K562 (cell line): ENCODE results near the gene FMNL1. TPM values are rescaled to one million over a fixed set of nuclear protein-coding genes. Genes with fewer than 3 reads are reported as not detected.

Source experiments
- ATAC-seq: fragments of 200-7000 bp; cut with Tn5 transposase; 3 replicates; pipeline ENCODE4 v1.9.1; 2020; ENCODE audit warnings: moderate library complexity
- BruUV-seq: library from RNA; stranded (reverse); fragments of 400-500 nt; replicated peaks from 2 replicates; lab custom pipeline; 2021; lab: Mats Ljungman, UMichigan
- CTCF ChIA-PET: fragments of 300-600 bp; formaldehyde crosslinking; extraction: SDS; loops from one replicate; lab custom pipeline; 2021; ENCODE audit warnings: low intra/inter-chr PET ratio; lab: Yijun Ruan, JAX
- POLR2A ChIA-PET: fragments of 300-600, 350-650 bp; sonication (Branson Sonifier 250); formaldehyde crosslinking; extraction: SDS; loops from one replicate; lab custom pipeline; 2021; ENCODE audit warnings: antibody characterized with exemption, inconsistent platforms; lab: Yijun Ruan, JAX
- DNase-seq, 4 experiments: peaks; one replicate each; pipeline versions ENCODE4 v3.0.0 to v3.0.0-alpha.2; 2011 to 2018; ENCODE audit warnings: low spot score in 3 of 4, mixed read lengths in 3 of 4; ENCODE audit errors: extremely low read depth in 1 of 4
- FAIRE-seq: peaks from 2 replicates; lab custom pipeline; 2011; peaks lifted over from hg19 to GRCh38; lab: Jason Lieb, UNC
- H2AFZ ChIP-seq: 2 replicates; pipeline ENCODE4 v1.6.0; 2011; ENCODE audit warnings: low read depth, low read length, control low read depth, inconsistent platforms
- H3K27ac ChIP-seq: fragments of 200-600 bp; 3 replicates; pipeline ENCODE4 v1.8.0; 2011; ENCODE audit warnings: low read depth, mild to moderate bottlenecking, control low read depth, inconsistent platforms, low read length, moderate library complexity, mixed read lengths; ENCODE audit errors: extremely low read depth
- H3K27me3 ChIP-seq, 2 experiments: fragments of 300-600 bp in 1 of 2; 2 replicates in 1 of 2; 3 replicates in 1 of 2; pipeline versions ENCODE4 v1.6.0 to v1.8.0; 2011; ENCODE audit warnings: inconsistent platforms in 2 of 2, low read length in 2 of 2, mild to moderate bottlenecking in 1 of 2, mixed read lengths in 1 of 2, moderate library complexity in 1 of 2; ENCODE audit not compliant: control insufficient read depth in 2 of 2, insufficient read depth in 2 of 2
- H3K36me3 ChIP-seq: fragments of 300-600 bp; 3 replicates; pipeline ENCODE4 v1.8.0; 2011; ENCODE audit warnings: mild to moderate bottlenecking, low read length, inconsistent platforms; ENCODE audit not compliant: control insufficient read depth, insufficient read depth
- H3K4me1 ChIP-seq, 2 experiments: fragments of 200-600 bp in 1 of 2; replicated peaks in 1 of 2; 2 replicates in 1 of 2; 3 replicates in 1 of 2; pipeline versions ENCODE4 v1.5.1 to v1.8.0; 2011; ENCODE audit warnings: inconsistent platforms in 2 of 2, low read length in 2 of 2, mild to moderate bottlenecking in 1 of 2, mixed read lengths in 1 of 2, moderate library complexity in 1 of 2; ENCODE audit not compliant: control insufficient read depth in 2 of 2, insufficient read depth in 2 of 2
- H3K4me2 ChIP-seq: 2 replicates; pipeline ENCODE4 v1.6.1; 2011; ENCODE audit warnings: low read length, control low read depth, inconsistent platforms, mixed read lengths; ENCODE audit not compliant: insufficient read depth
- H3K4me3 ChIP-seq: fragments of 200-600 bp; sonication (generic), shearing (Covaris generic); 2 replicates; pipeline ENCODE4 v1.5.1; 2016; ENCODE audit warnings: control low read depth, inconsistent platforms
- H3K79me2 ChIP-seq: fragments of 200-600 bp; 3 replicates; pipeline ENCODE4 v1.8.0; 2011; ENCODE audit warnings: low read length, inconsistent platforms; ENCODE audit not compliant: control insufficient read depth, insufficient read depth
- H3K9ac ChIP-seq, 2 experiments: 2 replicates each; pipeline versions ENCODE4 v1.6.0 to v1.6.1; 2011; ENCODE audit warnings: low read depth in 2 of 2, low read length in 2 of 2, control low read depth in 1 of 2, inconsistent platforms in 1 of 2, mild to moderate bottlenecking in 1 of 2, mixed read lengths in 1 of 2; ENCODE audit not compliant: insufficient read depth in 1 of 2
- H3K9me1 ChIP-seq: one replicate; pipeline ENCODE4 v1.6.0; 2011; ENCODE audit warnings: inconsistent platforms, mild to moderate bottlenecking, low read length, moderate library complexity; ENCODE audit not compliant: control insufficient read depth, insufficient read depth
- H3K9me3 ChIP-seq: replicated peaks from 2 replicates; pipeline ENCODE4 v1.5.1; 2011; ENCODE audit warnings: low read depth, low read length, inconsistent platforms; ENCODE audit not compliant: control insufficient read depth, insufficient read depth
- H4K20me1 ChIP-seq: replicated peaks from 2 replicates; pipeline ENCODE4 v1.6.1; 2011; ENCODE audit warnings: low read length, inconsistent platforms, mixed read lengths; ENCODE audit not compliant: control insufficient read depth, insufficient read depth
- BCOR ChIP-seq: fragments of 450-650 bp; IDR thresholded peaks from 2 replicates; pipeline ENCODE4 v1.6.1; 2016
- CCNT2 ChIP-seq: IDR thresholded peaks from 2 replicates; pipeline ENCODE4 v1.6.1; 2011; ENCODE audit warnings: borderline replicate concordance, low read depth, mild to moderate bottlenecking, moderate library complexity, mixed read lengths, low read length; ENCODE audit not compliant: insufficient read length; ENCODE audit errors: extremely low read depth
- CUX1 ChIP-seq: fragments of 200-800 bp; sonication (Bioruptor generic); IDR thresholded peaks from 2 replicates; pipeline ENCODE4 v1.6.1; 2016; ENCODE audit warnings: missing genetic modification characterization, missing compliant biosample characterization
- CXXC5 ChIP-seq: fragments of 250-450 bp; sonication (Bioruptor Pico); IDR thresholded peaks from 2 replicates; pipeline ENCODE4 v1.8.0; 2022; ENCODE audit warnings: inconsistent platforms, mild to moderate bottlenecking, moderate library complexity
- HSF4 ChIP-seq: fragments of 250-450 bp; sonication (Bioruptor Pico); IDR thresholded peaks from 2 replicates; pipeline ENCODE4 v2.1.2; 2022; ENCODE audit warnings: mild to moderate bottlenecking, moderate library complexity, borderline replicate concordance
- MAX ChIP-seq: sonication (generic); formaldehyde crosslinking; IDR thresholded peaks from 2 replicates; pipeline ENCODE4 v1.9.0; 2022; ENCODE audit warnings: mild to moderate bottlenecking, missing genetic modification reagents
- MTA2 ChIP-seq: fragments of 450-650 bp; IDR thresholded peaks from 2 replicates; pipeline ENCODE4 v1.6.1; 2016; ENCODE audit warnings: low read depth
- NBN ChIP-seq: fragments of 450-650 bp; IDR thresholded peaks from 2 replicates; pipeline ENCODE4 v1.6.1; 2016; ENCODE audit warnings: low read depth, mild to moderate bottlenecking
- NEUROD1 ChIP-seq: fragments of 150-350 bp; IDR thresholded peaks from 2 replicates; pipeline ENCODE4 v1.6.1; 2014; ENCODE audit warnings: borderline replicate concordance, low read length, low read depth; ENCODE audit not compliant: partially characterized antibody
- SMAD2 ChIP-seq: fragments of 150-350 bp; IDR thresholded peaks from 2 replicates; pipeline ENCODE4 v1.6.1; 2014; ENCODE audit warnings: low read depth, mild to moderate bottlenecking, low read length
- SMARCC2 ChIP-seq: fragments of 450-650 bp; IDR thresholded peaks from 2 replicates; pipeline ENCODE4 v1.6.1; 2017; ENCODE audit warnings: antibody characterized with exemption, moderate library complexity, mild to moderate bottlenecking, low read depth
- WGBS: fragments of 100-300 bp; shearing (Covaris generic); methylation state at CpG from one replicate; pipeline ENCODE4 v1.1.6; 2016; ENCODE audit warnings: low coverage, mixed read lengths; ENCODE audit not compliant: insufficient coverage; ENCODE audit errors: missing lambda C conversion rate; 5-methylcytosine and 5-hydroxymethylcytosine counted together
- in situ Hi-C: fragments of 300-500 bp; cut with MboI; formaldehyde crosslinking; loops from 4 replicates; pipeline ENCODE4 v1.15.0; 2018; ENCODE audit warnings: inconsistent platforms, mixed read lengths
- intact Hi-C: fragments of 100-400 bp; cut with micrococcal nuclease; formaldehyde crosslinking; loops from 2 replicates; pipeline ENCODE4 v1.14.2; 2022
- polyA plus RNA-seq, 8 experiments: library from polyadenylated mRNA; depleted of rRNA in 4 of 8; stranded (reverse) in 5 of 8; unstranded in 3 of 8; fragments of >200 nt; fragmentation: Nextera tagmentation in 2 of 8; fragmentation: Illumina TruSeq in 1 of 8; extraction: Ambion mirVana in 2 of 8; extraction: Trizol in 1 of 8; gene quantifications; 2 replicates each; pipeline versions ENCODE4 v1.2.1 to v1.2.3, GENCODE V29; 2011 to 2014; ENCODE audit warnings: inconsistent platforms in 1 of 8, missing spikeins in 1 of 8
- total RNA-seq, 7 experiments: library from RNA; depleted of rRNA in 6 of 7; stranded (reverse); fragments of >200 nt in 6 of 7; fragmentation: Illumina TruSeq in 2 of 7; extraction: Trizol in 2 of 7; gene quantifications; 2 replicates each; pipeline versions ENCODE4 v1.2.1 to v1.2.3, GENCODE V29; 2011 to 2021; ENCODE audit warnings: low replicate concordance in 1 of 7
- TF ChIP-seq, protein P1 (sequence below), 2 experiments: fragments of 450-650 bp in 1 of 2; IDR thresholded peaks; 2 replicates each; pipeline ENCODE4 v1.6.1; 2011 to 2017; ENCODE audit warnings: low read depth in 2 of 2, antibody characterized with exemption in 1 of 2, borderline replicate concordance in 1 of 2, low read length in 1 of 2, mild to moderate bottlenecking in 1 of 2, mixed read lengths in 1 of 2; ENCODE audit not compliant: control insufficient read depth in 1 of 2

FMNL1 gene
- total and polyA plus RNA-seq, 9 of the 15 experiments (the other 6 are each of a cell fraction or from before 2014, with no cell fraction given), result 0.70 to 36.6 (median 7.7) TPM

DNA sequence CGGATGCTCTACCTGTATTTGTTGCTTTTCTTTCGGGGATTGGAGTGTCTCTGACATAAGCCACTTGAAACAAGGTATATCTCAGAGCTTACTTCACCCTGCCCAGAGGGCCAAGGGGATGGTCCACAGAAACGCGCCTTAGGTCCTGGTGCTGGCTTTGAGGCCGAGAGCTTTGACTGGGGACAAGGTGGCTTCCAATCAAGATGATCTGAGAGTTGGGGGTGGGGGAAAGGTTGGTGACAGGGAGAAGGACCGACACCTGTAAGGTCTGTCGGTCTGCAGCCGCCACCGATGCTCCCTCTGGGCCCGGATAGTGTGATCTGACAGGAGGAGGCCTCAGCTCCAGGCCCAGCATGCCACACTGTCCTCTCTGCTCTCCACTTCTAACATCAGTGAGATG, 62.0 kb downstream of the FMNL1 start:
- no peak for DNase-seq
- no peaks in the 10 kb centered on the region for H3K27me3 ChIP-seq
- no peak overlapping the region for H3K4me2 ChIP-seq
- no peak for FAIRE-seq
- peaks cover 61% of the 10 kb centered on the region; the same call in 2 of the 3 replicates for H3K36me3 ChIP-seq
- H3K79me2 ChIP-seq, result no peaks in the 10 kb centered on the region
- H3K9ac ChIP-seq, result no peak overlapping the region
- intact Hi-C loops (no loop called here), in situ Hi-C loops (no loop called here)
- no peaks in the 10 kb centered on the region; the same call in 1 of the 2 replicates for H4K20me1 ChIP-seq
- H3K4me3 ChIP-seq, result no peak overlapping the region
- ChIA-PET CTCF (no interaction called here), POLR2A (interaction anchor here (0.5 to 1.0 kb wide), 2 partner anchors 12 to 68 kb away, joined by 3 to 4 read pairs; no protein-coding TSS in a partner anchor)
- no peak overlapping the region for H3K27ac ChIP-seq
- no peaks in the 10 kb centered on the region for H3K9me3 ChIP-seq
- BruUV-seq, result no TSS peak
- 97% methylated on average over 9 of the region's 10 CpGs for WGBS
- no peak overlapping the region for H2AFZ ChIP-seq
- peaks cover 0 to 4% of the 10 kb centered on the region in 2 experiments; a peak in 1 of 5 replicates for H3K4me1 ChIP-seq
- ATAC-seq, result no peak
- no peaks in the 10 kb centered on the region for H3K9me1 ChIP-seq
- TF ChIP-seq SMARCC2 (no peak), NBN (no peak), SMAD2 (no peak), MTA2 (no peak), NEUROD1 (no peak), BCOR (no peak), CXXC5 (CRISPR knock-in tag) (no peak), MAX (CRISPR knock-in tag) (no peak), CUX1 (no peak), HSF4 (no peak), CCNT2 (no peak)
- TF ChIP-seq, protein P1, sequence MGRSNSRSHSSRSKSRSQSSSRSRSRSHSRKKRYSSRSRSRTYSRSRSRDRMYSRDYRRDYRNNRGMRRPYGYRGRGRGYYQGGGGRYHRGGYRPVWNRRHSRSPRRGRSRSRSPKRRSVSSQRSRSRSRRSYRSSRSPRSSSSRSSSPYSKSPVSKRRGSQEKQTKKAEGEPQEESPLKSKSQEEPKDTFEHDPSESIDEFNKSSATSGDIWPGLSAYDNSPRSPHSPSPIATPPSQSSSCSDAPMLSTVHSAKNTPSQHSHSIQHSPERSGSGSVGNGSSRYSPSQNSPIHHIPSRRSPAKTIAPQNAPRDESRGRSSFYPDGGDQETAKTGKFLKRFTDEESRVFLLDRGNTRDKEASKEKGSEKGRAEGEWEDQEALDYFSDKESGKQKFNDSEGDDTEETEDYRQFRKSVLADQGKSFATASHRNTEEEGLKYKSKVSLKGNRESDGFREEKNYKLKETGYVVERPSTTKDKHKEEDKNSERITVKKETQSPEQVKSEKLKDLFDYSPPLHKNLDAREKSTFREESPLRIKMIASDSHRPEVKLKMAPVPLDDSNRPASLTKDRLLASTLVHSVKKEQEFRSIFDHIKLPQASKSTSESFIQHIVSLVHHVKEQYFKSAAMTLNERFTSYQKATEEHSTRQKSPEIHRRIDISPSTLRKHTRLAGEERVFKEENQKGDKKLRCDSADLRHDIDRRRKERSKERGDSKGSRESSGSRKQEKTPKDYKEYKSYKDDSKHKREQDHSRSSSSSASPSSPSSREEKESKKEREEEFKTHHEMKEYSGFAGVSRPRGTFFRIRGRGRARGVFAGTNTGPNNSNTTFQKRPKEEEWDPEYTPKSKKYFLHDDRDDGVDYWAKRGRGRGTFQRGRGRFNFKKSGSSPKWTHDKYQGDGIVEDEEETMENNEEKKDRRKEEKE (IDR thresholded peaks at IDR 0.05; ENCODE audit: borderline replicate concordance in 1 of 2, control insufficient read depth in 1 of 2, low read depth in 2 of 2, low read length in 1 of 2), result no peak
